Esophagus muscularis mucosa (tissue), 3 donors: ENCODE data around the gene SPOCD1.

Source experiments
- POLR2A ChIP-seq: fragments of 450-650 bp; IDR thresholded peaks from one replicate; pipeline ENCODE4 v1.6.1; 2017; ENCODE audit warnings: antibody characterized with exemption, moderate library complexity, mild to moderate bottlenecking, low read depth
- POLR2AphosphoS5 ChIP-seq, 2 donors: sonication (generic); formaldehyde crosslinking; IDR thresholded peaks; one replicate each; pipeline ENCODE4 v1.6.1; 2017; ENCODE audit warnings: antibody characterized with exemption in 2 of 2
- TF ChIP-seq, protein P1 (sequence below), 3 experiments: fragments of 200-600 bp in 2 of 3; fragments of 450-650 bp in 1 of 3; sonication (generic) in 2 of 3; IDR thresholded peaks; one replicate each; pipeline ENCODE4 v1.5.1; 2017 to 2019; ENCODE audit warnings: antibody characterized with exemption in 3 of 3, mild to moderate bottlenecking in 2 of 3, moderate library complexity in 1 of 3

DNA sequence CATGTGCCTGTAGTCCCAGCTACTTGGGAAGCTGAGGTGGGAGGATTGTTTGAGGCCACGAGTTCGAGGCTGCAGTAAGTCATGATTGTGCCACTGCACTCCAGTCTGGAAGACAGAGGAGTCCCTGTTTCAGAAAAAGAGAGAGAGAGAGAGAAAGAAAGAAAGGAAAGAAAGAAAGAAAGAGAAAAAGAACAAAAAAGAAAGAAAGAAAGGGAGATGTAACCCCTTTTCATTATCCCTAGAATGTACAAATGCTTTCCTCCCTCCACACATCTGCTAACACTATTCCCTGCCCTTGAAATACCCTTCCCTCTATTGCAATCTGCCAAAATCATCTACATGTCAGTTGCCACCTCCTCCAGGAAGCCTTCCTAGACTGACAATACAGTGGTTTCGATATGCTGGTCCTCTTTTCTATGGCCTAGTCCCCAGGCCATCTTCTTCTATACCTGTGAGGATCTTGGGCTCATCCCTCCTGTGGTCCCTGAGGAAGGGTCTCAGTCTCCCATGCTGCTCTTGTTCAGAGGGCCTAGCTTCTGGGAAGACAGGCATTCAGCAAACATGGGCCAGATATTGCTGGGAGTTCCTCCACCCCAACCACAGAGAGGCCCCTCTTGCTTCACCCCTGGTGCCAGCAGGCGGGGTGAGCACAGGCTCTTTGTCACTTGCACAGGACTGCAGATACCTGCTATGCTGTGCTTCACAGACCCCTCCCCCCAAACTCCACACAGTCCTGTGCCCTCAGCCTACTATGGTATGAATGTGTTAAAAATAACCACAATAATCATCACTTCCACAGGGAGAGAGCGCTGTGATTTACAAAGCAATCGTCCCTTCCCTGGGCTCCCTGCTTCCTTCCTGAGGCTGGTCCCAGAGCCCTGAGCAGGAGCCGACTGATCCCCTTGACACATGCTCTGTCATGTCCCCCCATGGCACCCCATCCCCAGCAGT is 65.8 kb downstream of the SPOCD1 start:
- TF ChIP-seq POLR2AphosphoS5 (IDR thresholded peaks at IDR 0.05) (no peak), POLR2A (no peak)
- TF ChIP-seq, protein P1, sequence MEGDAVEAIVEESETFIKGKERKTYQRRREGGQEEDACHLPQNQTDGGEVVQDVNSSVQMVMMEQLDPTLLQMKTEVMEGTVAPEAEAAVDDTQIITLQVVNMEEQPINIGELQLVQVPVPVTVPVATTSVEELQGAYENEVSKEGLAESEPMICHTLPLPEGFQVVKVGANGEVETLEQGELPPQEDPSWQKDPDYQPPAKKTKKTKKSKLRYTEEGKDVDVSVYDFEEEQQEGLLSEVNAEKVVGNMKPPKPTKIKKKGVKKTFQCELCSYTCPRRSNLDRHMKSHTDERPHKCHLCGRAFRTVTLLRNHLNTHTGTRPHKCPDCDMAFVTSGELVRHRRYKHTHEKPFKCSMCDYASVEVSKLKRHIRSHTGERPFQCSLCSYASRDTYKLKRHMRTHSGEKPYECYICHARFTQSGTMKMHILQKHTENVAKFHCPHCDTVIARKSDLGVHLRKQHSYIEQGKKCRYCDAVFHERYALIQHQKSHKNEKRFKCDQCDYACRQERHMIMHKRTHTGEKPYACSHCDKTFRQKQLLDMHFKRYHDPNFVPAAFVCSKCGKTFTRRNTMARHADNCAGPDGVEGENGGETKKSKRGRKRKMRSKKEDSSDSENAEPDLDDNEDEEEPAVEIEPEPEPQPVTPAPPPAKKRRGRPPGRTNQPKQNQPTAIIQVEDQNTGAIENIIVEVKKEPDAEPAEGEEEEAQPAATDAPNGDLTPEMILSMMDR (IDR thresholded peaks at IDR 0.05): no peak
